Breast epithelium (tissue), 3 donors: ENCODE results near the gene PBXIP1.

Experiments used
- CTCF ChIP-seq, 3 donors: fragments of 450-650 bp; IDR thresholded peaks; one replicate each; pipeline ENCODE4 v1.5.1; 2016 to 2017; ENCODE audit warnings: antibody characterized with exemption in 3 of 3, mild to moderate bottlenecking in 3 of 3, moderate library complexity in 3 of 3
- POLR2AphosphoS5 ChIP-seq, 3 donors: sonication (generic); formaldehyde crosslinking; IDR thresholded peaks; one replicate each; pipeline ENCODE4 v1.6.1; 2017; ENCODE audit warnings: antibody characterized with exemption in 3 of 3

- TF ChIP-seq CTCF (IDR thresholded peaks at IDR 0.05), result no peak
- TF ChIP-seq POLR2AphosphoS5 (IDR thresholded peaks at IDR 0.05), result no peak
These were observed 4.7 kb upstream of the PBXIP1 start for GRCh38 chr1:154960446-154961136.
